Measurements from ENCODE around the gene COL23A1. TPM values are rescaled to one million over a fixed set of nuclear protein-coding genes. Genes with fewer than 3 reads are reported as not detected.

Gene COL23A1
- total and polyA plus RNA-seq, 2 experiments from 2014 or later = 1.1 to 5.1 TPM

DNA sequence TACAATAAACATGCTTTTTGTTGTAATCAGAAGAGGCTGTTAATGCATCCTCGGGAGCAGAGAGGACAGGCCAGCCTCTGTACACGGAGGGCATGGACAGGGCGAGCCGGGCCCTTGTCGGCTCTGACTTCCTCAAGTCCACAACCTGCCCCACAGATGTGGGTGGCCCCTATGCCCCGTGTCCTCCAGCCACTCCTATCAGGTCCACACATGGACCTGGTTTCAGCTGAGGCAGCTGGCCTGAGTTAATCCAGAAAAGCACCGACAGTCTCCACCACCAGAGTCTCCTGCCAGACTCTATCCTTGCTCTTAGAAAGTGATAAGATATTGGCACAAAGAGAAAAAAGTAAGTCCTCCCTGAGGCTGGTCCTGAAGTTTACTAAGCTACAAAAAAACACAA lies 305.2 kb downstream of the COL23A1 start:
- no peaks in the 10 kb centered on the region for H3K9me2 ChIP-seq (replicated peaks; ENCODE audit: insufficient read depth)
- H2AFZ ChIP-seq = no peak overlapping the region
- peaks cover 14% of the 10 kb centered on the region for H3K4me1 ChIP-seq (ENCODE audit: insufficient read depth)
- no peak for DNase-seq (ENCODE audit: low spot score)
- H3K27ac ChIP-seq = no peak overlapping the region
- H3K27me3 ChIP-seq = no peaks in the 10 kb centered on the region
- H3K79me2 ChIP-seq = no peaks in the 10 kb centered on the region
- peaks cover 3% of the 10 kb centered on the region for H3K9me3 ChIP-seq (ENCODE audit: low read depth)
- no peaks in the 10 kb centered on the region for H4K20me1 ChIP-seq (ENCODE audit: insufficient read depth, poor library complexity, severe bottlenecking)
- 59% methylated on average over 7 of the region's 7 CpGs for WGBS (ENCODE audit: low lambda C conversion rate, missing lambda C conversion rate)
- TF ChIP-seq EZH2phosphoT487 (IDR thresholded peaks at IDR 0.05; ENCODE audit: low read depth, severe bottlenecking, unreplicated experiment) = no peak
- no peak overlapping the region for H3K4me2 ChIP-seq
- H3K36me3 ChIP-seq (replicated peaks; ENCODE audit: insufficient read depth, low read depth) = no peaks in the 10 kb centered on the region
- H3K4me3 ChIP-seq = no peak overlapping the region

DNA sequence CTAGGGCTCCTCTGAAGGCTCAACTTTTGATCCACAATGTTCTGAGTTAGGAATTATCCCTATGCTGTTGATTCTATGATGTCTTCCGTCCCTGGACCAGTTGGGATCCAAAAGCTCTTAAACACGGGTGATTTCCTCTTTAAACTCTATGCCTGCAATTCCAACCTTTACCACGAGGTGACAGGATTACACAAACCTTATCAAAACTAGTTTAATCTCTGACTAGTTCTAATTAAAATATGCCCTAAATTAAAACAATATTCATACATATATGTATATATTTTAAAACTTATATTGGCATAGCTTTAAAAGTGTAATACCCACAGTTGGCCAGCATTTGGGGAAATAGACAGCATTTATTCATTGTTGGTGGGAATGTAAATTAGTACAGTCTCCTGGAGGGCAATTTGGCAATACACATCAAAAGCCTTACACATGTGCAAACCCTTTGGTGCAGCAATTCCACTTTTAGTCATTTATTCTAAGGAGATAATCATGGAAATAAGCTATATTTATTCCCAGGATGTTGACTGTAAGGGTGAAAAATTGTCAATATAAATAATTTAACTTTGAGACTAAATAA lies 306.0 kb downstream of the COL23A1 start:
- Histone ChIP-seq H3K79me2 (no peaks in the 10 kb centered on the region), H3K27me3 (no peaks in the 10 kb centered on the region), H3K9me3 (ENCODE audit: low read depth) (peaks cover 3% of the 10 kb centered on the region), H3K36me3 (replicated peaks; ENCODE audit: insufficient read depth, low read depth) (no peaks in the 10 kb centered on the region), H4K20me1 (ENCODE audit: insufficient read depth, poor library complexity, severe bottlenecking) (no peaks in the 10 kb centered on the region), H3K4me2 (no peak overlapping the region), H3K9me2 (replicated peaks; ENCODE audit: insufficient read depth) (no peaks in the 10 kb centered on the region), H3K4me1 (ENCODE audit: insufficient read depth) (peaks cover 9% of the 10 kb centered on the region), H2AFZ (no peak overlapping the region), H3K27ac (no peak overlapping the region), H3K4me3 (no peak overlapping the region)
- WGBS (ENCODE audit: low lambda C conversion rate, missing lambda C conversion rate) = 42% methylated on average over 3 of the region's 3 CpGs
- no peak for TF ChIP-seq EZH2 (IDR thresholded peaks at IDR 0.05; ENCODE audit: borderline replicate concordance)
- TF ChIP-seq, protein P1, sequence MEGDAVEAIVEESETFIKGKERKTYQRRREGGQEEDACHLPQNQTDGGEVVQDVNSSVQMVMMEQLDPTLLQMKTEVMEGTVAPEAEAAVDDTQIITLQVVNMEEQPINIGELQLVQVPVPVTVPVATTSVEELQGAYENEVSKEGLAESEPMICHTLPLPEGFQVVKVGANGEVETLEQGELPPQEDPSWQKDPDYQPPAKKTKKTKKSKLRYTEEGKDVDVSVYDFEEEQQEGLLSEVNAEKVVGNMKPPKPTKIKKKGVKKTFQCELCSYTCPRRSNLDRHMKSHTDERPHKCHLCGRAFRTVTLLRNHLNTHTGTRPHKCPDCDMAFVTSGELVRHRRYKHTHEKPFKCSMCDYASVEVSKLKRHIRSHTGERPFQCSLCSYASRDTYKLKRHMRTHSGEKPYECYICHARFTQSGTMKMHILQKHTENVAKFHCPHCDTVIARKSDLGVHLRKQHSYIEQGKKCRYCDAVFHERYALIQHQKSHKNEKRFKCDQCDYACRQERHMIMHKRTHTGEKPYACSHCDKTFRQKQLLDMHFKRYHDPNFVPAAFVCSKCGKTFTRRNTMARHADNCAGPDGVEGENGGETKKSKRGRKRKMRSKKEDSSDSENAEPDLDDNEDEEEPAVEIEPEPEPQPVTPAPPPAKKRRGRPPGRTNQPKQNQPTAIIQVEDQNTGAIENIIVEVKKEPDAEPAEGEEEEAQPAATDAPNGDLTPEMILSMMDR (IDR thresholded peaks at IDR 0.05; ENCODE audit: poor library complexity) = peak; percentile 55
- no peak for TF ChIP-seq EZH2phosphoT487 (IDR thresholded peaks at IDR 0.05; ENCODE audit: low read depth, severe bottlenecking, unreplicated experiment)
- DNase-seq (ENCODE audit: low spot score) = no peak

DNA sequence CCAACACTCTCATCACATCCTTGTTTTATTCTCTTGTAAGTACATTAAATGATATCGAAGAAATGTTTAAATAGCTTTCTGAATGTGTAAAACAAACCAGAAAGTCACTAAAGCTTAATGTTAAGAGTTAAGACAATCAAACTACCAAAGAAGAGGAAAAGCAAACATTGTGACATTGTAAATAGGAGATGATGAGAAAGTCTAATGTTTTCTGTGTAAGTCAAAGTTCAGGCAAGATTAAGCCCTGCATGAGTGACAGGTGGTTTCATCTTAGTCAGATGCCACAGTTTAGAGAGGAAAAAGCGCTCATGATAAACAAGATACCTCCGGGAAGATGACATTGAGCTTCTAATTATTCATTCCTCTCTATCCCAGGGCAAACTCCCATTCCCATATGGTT lies 306.7 kb downstream of the COL23A1 start:
- 77% methylated on average over 3 of the region's 3 CpGs for WGBS (ENCODE audit: low lambda C conversion rate, missing lambda C conversion rate)

DNA sequence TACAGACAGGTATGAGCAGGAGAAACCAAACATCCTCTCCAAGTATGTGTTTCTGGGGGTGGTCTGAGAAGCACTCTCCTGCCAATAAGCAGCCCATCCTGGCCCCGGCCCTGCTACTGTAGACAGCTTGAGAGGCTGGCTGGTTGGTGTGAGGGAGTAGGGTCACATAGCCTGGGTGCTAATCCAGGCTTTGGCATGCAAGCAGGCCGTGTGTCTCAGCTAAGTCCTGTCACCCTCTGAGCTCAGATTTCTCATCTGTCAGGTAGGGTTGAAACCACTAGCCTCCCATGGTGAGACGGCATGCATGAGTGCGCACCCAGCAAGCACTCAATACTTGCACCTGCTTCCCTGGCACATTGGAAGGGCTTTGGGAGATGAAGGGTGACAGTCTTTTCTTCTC lies 307.8 kb downstream of the COL23A1 start:
- WGBS (ENCODE audit: low lambda C conversion rate, missing lambda C conversion rate) = 92% methylated on average over 4 of the region's 4 CpGs
- TF ChIP-seq EZH2 (IDR thresholded peaks at IDR 0.05; ENCODE audit: borderline replicate concordance) (no peak), EZH2phosphoT487 (IDR thresholded peaks at IDR 0.05; ENCODE audit: low read depth, severe bottlenecking, unreplicated experiment) (no peak)
- TF ChIP-seq, protein P1 (IDR thresholded peaks at IDR 0.05; ENCODE audit: poor library complexity) = no peak
- Histone ChIP-seq H3K79me2 (no peaks in the 10 kb centered on the region), H3K27me3 (no peaks in the 10 kb centered on the region), H4K20me1 (ENCODE audit: insufficient read depth, poor library complexity, severe bottlenecking) (no peaks in the 10 kb centered on the region), H3K4me2 (no peak overlapping the region), H3K9me2 (replicated peaks; ENCODE audit: insufficient read depth) (no peaks in the 10 kb centered on the region), H3K36me3 (replicated peaks; ENCODE audit: insufficient read depth, low read depth) (no peaks in the 10 kb centered on the region), H3K9me3 (ENCODE audit: low read depth) (peaks cover 3% of the 10 kb centered on the region), H2AFZ (no peak overlapping the region), H3K27ac (no peak overlapping the region), H3K4me3 (no peak overlapping the region), H3K4me1 (ENCODE audit: insufficient read depth) (no peaks in the 10 kb centered on the region)
- DNase-seq (ENCODE audit: low spot score) = no peak

More for the DNA sequence above, 306.7 kb downstream of the COL23A1 start:
- DNase-seq (ENCODE audit: low spot score) = no peak
- H3K36me3 ChIP-seq (replicated peaks; ENCODE audit: insufficient read depth, low read depth) = no peaks in the 10 kb centered on the region
- H3K9me2 ChIP-seq (replicated peaks; ENCODE audit: insufficient read depth) = no peaks in the 10 kb centered on the region
- no peaks in the 10 kb centered on the region for H3K27me3 ChIP-seq
- H3K4me3 ChIP-seq = no peak overlapping the region
- peak overlapping the region; percentile 47 for H3K27ac ChIP-seq
- H3K79me2 ChIP-seq = no peaks in the 10 kb centered on the region
- H3K9me3 ChIP-seq (ENCODE audit: low read depth) = peaks cover 3% of the 10 kb centered on the region
- H2AFZ ChIP-seq = no peak overlapping the region
- peak overlapping the region; percentile 11 for H3K4me2 ChIP-seq
- TF ChIP-seq EZH2phosphoT487 (IDR thresholded peaks at IDR 0.05; ENCODE audit: low read depth, severe bottlenecking, unreplicated experiment) (no peak), EZH2 (IDR thresholded peaks at IDR 0.05; ENCODE audit: borderline replicate concordance) (no peak)
- TF ChIP-seq, protein P1 (IDR thresholded peaks at IDR 0.05; ENCODE audit: poor library complexity) = no peak
- peaks cover 3% of the 10 kb centered on the region for H3K4me1 ChIP-seq (ENCODE audit: insufficient read depth)
- no peaks in the 10 kb centered on the region for H4K20me1 ChIP-seq (ENCODE audit: insufficient read depth, poor library complexity, severe bottlenecking)

Data from hepatocyte (in vitro differentiated cells).